NCI-H146 treated with DMSO at 0.1 percent for 48 hours (cell line): ENCODE results near the gene PNPLA7.
A peak's percentile ranks its signal among the peaks of the same experiment; 100 is the strongest.
"Not testable (repeated sequence)": the region's sequence is repeated elsewhere in the genome, so short reads cannot be mapped to it uniquely, and the experiment has no call there.

ENCODE experiments used
- DNase-seq: peaks from one replicate; lab custom pipeline; 2025; ENCODE audit not compliant: unreplicated experiment; lab: John Stamatoyannopoulos, UW

PNPLA7 gene

GRCh38 chr9:137543237-137543963 is 6.8 kb downstream of the PNPLA7 start:
- DNase-seq, result no peak

DNA sequence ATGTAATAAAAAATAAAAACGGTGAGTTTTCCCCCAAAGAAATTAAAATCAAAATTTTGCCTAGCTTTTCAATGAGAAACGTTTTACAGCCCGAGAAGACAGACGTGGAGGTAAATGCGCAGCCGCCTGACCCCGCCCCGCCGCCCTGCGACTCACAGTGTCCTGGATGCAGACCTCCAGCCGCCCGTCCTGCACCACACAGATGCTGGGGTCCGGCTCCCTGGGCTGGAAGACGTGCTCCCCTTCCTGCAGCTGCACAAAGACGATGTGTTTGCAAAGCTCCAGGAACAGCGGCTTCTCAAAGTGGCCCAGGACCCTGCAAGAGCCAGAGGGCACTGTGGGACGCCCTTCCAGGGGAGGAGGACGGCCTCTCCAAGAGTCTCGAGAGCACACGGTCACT is 7.7 kb downstream of the PNPLA7 start:
- DNase-seq, result no peak

DNA sequence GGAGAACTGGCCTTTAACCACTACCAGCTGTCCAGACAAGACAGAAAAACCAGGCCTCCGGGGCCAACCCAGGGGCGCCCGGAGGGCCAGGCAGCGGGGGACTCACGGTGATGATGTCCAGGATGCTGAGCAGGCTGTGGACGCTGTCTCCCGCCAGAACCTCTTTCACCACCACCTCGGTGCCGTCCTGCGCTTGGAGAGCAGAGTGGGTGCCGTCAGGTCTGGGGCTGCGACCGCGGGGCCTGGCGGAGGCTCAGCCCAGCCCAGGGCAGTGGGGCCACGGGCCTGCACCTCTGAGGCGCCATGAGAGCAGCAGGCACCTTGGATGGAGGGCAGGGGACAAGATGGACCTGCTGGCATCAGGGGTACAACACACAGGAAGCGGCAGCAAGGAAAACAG is 9.7 kb downstream of the PNPLA7 start:
- no peak for DNase-seq

DNA sequence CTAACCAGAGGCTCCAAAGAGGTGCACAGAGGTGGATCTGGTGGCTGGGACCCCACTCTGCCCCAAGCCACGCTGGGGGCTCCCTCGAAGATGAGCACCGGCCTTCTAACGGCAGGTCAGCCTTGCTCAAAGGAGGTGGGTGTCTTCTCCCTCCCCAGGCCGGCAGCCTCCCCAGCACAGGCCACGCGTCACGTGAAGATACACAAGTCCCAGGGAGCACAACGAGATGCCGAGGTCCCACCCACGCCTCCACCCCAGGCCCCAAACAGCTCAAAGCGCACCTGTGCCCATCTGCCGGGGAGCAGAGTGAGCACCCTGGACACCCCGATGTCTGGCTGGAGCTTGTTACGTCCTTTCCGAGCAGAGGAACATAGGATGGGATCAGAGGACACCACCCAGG is 12.1 kb downstream of the PNPLA7 start:
- no peak for DNase-seq

DNA sequence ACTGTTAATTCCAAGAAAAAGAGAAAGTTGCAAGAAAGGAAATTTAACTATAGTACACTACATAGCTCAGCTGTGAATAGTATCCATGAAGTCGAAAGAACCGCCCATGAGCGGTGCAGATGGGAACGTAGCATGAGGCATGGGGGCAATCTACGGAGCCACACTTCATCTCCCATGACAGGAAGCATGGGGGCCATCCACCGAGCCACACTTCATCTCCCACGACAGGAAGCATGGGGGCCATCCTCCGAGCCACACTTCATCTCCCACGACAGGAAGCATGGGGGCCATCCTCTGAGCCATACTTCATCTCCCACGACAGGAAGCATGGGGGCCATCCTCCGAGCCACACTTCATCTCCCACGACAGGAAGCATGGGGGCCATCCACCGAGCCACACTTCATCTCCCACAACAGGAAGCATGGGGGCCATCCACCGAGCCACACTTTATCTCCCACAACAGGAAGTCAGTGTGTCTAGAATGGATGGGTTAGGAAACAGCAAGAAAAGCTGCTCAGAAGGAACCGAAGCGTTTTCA is 13.5 kb downstream of the PNPLA7 start:
- DNase-seq, result not testable (repeated sequence)

GRCh38 chr9:137535120-137535428 is 15.1 kb downstream of the PNPLA7 start:
- no peak for DNase-seq

- peak; percentile 60 for DNase-seq
Measured at GRCh38 chr9:137534256-137535119, 15.7 kb downstream of the PNPLA7 start.

- DNase-seq, result not testable (repeated sequence)
Measured at GRCh38 chr9:137532891-137533468, 17.2 kb downstream of the PNPLA7 start.

DNA sequence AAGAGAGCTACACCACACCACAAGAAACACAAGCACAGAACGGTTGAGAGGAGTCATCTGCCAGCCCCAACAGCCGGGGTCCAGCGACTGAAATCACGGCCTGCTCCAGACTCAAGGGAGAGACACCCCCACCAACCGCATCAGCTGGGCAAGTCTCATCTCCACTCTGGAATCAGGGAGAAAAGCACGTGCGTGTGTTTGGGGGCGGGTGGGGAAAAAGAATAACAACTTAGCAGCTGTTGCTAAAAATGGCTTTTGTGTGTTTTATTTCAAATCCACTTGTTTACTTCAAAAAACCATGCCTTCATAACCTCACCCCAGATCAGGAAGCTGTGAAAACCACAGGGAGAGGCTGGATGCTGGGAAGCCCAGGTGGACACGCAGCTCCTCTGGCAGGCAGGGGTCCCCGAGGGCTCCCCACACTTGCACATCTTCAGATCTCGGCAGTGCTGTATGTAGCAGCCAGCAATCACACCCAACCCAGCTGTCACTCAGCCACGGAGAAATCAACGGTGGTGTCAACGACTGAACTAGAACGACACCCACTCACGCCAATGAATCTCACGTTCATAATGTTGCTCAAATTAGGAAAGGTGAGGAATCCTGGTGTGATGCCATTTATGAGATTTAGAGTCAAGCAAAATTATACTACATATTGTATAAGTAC is 19.0 kb downstream of the PNPLA7 start:
- no peak for DNase-seq

DNA sequence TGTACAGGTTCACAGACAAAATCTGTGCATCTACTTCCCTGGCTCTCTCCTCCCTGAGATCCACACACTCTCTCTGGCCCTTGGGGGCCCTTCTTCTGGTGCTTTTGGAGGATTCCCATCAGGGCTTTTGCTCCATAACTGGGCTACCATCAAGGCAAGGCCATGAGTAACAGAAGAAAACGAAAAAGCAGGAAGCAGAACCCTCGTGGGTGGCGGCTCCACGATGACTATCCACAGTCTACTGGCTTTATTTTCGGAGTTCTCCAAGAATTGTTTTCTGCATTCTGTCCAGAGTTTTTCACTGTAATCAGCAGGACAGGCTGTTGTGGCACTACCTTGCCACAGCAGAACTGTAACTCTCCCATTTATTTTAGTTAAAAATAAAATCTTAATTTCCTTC is 19.9 kb downstream of the PNPLA7 start:
- DNase-seq, result no peak

DNA sequence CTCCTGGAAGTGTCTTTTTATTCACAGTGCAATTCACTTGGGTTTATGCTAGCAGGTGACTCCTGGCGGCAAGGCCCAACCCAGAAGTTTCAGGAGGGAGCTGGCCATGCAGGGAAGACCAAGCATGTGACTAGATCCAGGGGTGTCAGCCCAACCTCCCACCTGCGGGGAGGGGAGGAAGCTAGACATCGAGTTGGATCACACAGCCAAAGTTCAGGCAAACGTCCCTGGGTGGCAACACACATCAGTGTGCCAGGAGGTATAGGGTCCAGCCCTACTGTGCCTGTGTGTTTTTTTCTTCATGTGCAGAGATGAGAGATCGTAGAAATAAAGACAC is 25.3 kb downstream of the PNPLA7 start:
- no peak for DNase-seq

DNA sequence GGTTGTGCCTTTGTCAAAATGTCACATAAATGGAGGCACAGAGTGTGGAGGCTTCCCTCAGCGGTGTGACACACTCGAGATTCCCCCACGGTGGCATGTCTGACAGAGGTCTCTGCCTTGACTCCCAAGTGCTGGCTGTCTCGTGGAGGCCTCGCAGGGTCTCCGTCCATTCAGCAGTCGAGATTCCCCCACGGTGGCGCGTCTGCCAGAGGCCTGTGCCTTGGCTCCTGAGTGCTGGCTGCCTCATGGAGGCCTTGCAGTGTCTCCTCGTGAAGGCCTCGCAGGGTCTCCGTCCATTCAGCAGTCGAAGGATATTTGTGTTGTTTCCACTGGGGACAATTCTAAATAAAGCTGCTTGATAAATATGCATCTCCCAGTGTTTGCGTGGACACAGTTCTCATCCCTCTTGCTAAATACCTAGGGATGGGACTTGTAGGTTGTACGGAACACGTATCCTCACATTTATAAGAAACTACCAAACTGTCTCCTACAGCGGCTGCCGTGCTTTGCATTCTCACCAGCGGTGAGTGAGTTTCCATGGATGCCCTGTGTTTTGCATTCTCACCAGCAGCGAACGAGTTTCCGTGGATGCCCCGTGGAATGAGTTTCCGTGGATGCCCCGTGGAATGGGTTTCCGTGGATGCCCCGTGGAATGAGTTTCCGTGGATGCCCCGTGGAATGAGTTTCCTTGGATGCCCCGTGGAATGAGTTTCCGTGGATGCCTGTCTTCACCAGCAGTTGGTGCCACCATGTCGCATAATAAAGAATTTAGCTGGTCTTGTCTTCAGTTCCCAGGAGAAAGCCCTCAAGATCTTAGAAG is 25.8 kb downstream of the PNPLA7 start:
- no peak for DNase-seq

DNA sequence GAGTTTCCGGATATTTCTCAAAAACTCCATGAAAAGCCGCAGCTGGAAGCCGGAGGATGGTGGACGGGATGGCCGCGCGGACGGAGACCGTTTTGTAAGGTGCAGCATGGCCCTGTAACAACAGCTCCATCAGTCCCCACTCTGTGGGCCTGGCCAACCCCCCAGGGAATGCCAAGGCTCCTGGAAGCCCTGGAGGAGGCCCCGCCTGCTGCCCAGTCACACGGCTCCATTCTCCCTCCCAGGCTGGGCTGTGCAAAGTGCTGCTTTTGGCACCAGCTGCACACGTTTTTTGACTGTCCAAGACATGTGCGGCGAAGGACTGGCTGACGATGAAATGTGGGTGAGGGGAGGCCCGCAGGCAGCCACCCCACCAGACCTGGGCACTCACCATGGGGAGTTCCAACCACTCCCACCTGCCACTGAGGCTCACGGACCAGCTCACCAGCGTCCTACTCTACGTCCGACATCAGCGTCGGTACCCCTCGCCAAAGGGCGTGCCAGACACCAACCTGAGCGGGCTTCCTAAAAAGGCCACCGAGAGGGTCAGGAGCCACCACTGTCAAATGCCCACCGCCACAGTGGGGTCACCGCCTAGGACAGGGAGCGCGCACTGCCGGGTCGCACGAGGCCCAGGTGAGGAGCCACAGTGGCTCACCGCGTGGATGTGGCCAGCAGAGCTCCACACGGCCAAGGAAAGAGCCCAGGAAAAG is 27.3 kb downstream of the PNPLA7 start:
- no peak for DNase-seq

GRCh38 chr9:137521405-137521985 is 28.7 kb downstream of the PNPLA7 start:
- no peak for DNase-seq

DNA sequence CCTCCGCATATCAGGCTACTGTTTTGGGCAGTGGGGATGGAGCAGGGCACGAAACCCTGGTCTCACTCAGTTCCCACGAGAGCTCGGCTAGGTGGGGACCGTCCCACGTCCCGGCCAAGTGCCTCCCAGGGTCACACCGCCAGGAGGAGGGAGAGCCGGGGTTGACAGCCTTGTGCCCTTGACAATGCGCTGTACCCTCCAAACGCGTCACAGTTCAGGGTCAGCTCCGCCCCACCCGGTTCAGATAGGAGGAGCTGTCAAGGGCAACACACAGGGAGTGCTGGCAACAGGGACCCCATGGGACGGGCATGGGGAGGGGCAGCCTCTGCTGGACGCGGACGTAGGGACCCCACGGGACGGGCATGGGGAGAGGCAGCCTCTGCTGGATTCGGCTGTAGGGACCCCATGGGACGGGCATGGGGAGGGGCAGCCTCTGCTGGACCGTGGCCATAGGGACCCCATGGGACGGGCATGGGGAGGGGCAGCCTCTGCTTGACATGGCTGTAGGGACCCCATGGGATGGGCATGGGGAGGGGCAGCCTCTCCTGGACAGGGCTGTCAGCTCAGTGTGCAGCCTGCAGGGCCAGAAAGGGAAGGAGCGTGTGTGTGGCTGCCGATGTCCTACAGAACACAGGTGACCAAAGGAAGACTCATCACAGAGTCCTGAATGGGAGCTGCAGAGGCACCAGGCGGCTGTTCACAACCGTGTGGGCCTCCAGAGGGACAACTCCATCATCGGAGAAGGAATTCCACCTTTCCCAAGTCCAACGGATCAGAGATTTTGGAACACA is 29.4 kb downstream of the PNPLA7 start:
- DNase-seq, result no peak

GRCh38 chr9:137519553-137519952 is 30.6 kb downstream of the PNPLA7 start:
- DNase-seq, result no peak

GRCh38 chr9:137518661-137519459 is 31.3 kb downstream of the PNPLA7 start:
- DNase-seq, result not testable (repeated sequence)
